Measurements from ENCODE around the gene DCLK1.
A peak's percentile ranks its signal among the peaks of the same experiment; 100 is the strongest.

The DCLK1 gene

GRCh38 chr13:35886332-35887114, 244.7 kb downstream of the DCLK1 start:
- DNase-seq (ENCODE audit: extremely low read depth, low read depth), result no peak
- H3K4me3 ChIP-seq (replicated peaks; ENCODE audit: low read depth, low read length), result no peak overlapping the region
- no peak for TF ChIP-seq CTCF (IDR thresholded peaks at IDR 0.05; ENCODE audit: low read depth, low read length, missing control alignments)

GRCh38 chr13:35884211-35884760, 246.9 kb downstream of the DCLK1 start:
- H3K4me3 ChIP-seq (replicated peaks; ENCODE audit: low read depth, low read length), result no peak overlapping the region
- no peak for TF ChIP-seq CTCF (IDR thresholded peaks at IDR 0.05; ENCODE audit: low read depth, low read length, missing control alignments)
- no peak for DNase-seq (ENCODE audit: extremely low read depth, low read depth)

DNA sequence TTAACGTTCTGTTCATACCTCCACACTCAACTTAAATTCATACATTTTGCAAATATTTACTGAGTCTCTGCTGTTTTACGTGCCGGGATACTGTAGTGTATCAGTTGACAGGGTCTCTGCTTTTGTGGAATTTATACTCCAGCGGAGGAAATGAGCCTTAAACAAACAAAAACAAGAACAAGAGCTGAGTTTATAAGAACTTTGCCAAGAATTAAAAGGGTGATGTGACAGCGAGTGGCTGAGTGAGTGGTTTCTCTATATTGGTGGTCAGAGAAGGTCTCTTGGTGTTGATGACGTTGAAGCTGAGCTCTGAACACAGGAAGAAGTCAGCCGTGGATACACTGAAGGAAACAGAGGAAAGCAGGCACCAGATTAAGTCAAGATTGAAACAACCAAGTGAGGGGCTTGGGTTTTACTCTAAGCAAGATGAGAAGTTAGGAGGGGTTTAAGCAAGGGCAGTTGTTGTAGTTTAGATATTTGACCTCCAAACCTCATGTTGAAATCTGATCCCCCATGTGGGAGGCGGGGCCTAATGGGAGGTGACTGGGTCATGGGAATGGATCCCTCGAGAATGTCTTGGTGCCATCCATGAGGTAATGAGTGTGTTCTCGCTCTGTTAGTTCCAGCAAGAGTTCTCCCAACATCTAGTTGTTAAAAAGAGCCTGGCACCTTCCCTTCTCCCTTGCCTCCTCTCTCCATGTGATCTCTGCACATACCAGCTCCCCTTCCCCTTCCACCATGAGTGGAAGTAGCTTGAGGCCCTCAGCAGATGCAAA, 248.3 kb downstream of the DCLK1 start:
- H3K4me3 ChIP-seq (replicated peaks; ENCODE audit: low read depth, low read length), result no peak overlapping the region
- DNase-seq (ENCODE audit: extremely low read depth, low read depth), result no peak
- TF ChIP-seq CTCF (IDR thresholded peaks at IDR 0.05; ENCODE audit: low read depth, low read length, missing control alignments), result no peak

- no peak for TF ChIP-seq CTCF (IDR thresholded peaks at IDR 0.05; ENCODE audit: low read depth, low read length, missing control alignments)
- DNase-seq (ENCODE audit: extremely low read depth, low read depth), result no peak
- no peak overlapping the region for H3K4me3 ChIP-seq (replicated peaks; ENCODE audit: low read depth, low read length)
These were observed 249.8 kb downstream of the DCLK1 start for GRCh38 chr13:35881360-35881759.

- DNase-seq (ENCODE audit: extremely low read depth, low read depth), result peak; percentile 27
- H3K4me3 ChIP-seq (replicated peaks; ENCODE audit: low read depth, low read length), result no peak overlapping the region
- no peak for TF ChIP-seq CTCF (IDR thresholded peaks at IDR 0.05; ENCODE audit: low read depth, low read length, missing control alignments)
These were observed 252.1 kb downstream of the DCLK1 start for GRCh38 chr13:35879111-35879510.

- no peak overlapping the region for H3K4me3 ChIP-seq (replicated peaks; ENCODE audit: low read depth, low read length)
- no peak for TF ChIP-seq CTCF (IDR thresholded peaks at IDR 0.05; ENCODE audit: low read depth, low read length, missing control alignments)
- no peak for DNase-seq (ENCODE audit: extremely low read depth, low read depth)
These were observed 254.6 kb downstream of the DCLK1 start for GRCh38 chr13:35876601-35877000.

Measured in HFF-Myc (cell line).